Activated CD8-positive, alpha-beta memory T cell treated with anti-CD3 and anti-CD28 coated beads, Interleukin-2, amount 50 U/mL, for 4 hours (primary cell): ENCODE results near the gene EVI5L.

ENCODE experiments used
- DNase-seq: peaks from one replicate; pipeline ENCODE4 v3.0.0-alpha.2; 2020

The EVI5L gene

GRCh38 chr19:7862413-7862951, 32.5 kb downstream of the EVI5L start:
- peak; percentile 68 for DNase-seq

GRCh38 chr19:7863157-7863970, 33.3 kb downstream of the EVI5L start:
- no peak for DNase-seq

- DNase-seq: no peak
Measured at GRCh38 chr19:7863971-7864689, 34.1 kb downstream of the EVI5L start.

- no peak for DNase-seq
Measured at GRCh38 chr19:7864690-7865074, 34.7 kb downstream of the EVI5L start.

- DNase-seq: no peak
Measured at GRCh38 chr19:7865262-7865911, 35.4 kb downstream of the EVI5L start.

- no peak for DNase-seq
Measured at GRCh38 chr19:7866399-7867091, 36.5 kb downstream of the EVI5L start.

GRCh38 chr19:7867092-7867844, 37.2 kb downstream of the EVI5L start:
- DNase-seq: no peak

- DNase-seq: peak; percentile 43
Measured at GRCh38 chr19:7868326-7868670, 38.3 kb downstream of the EVI5L start.

GRCh38 chr19:7868671-7869452, 38.8 kb downstream of the EVI5L start:
- DNase-seq: peak; percentile 84

GRCh38 chr19:7869453-7869909, 39.5 kb downstream of the EVI5L start:
- DNase-seq: peak; percentile 81

GRCh38 chr19:7869910-7870511, 40.0 kb downstream of the EVI5L start:
- peak; percentile 58 for DNase-seq

GRCh38 chr19:7870571-7871436, 40.8 kb downstream of the EVI5L start:
- DNase-seq: no peak

- peak; percentile 70 for DNase-seq
Measured at GRCh38 chr19:7871437-7872305, 41.7 kb downstream of the EVI5L start.

GRCh38 chr19:7872306-7873204, 42.5 kb downstream of the EVI5L start:
- DNase-seq: no peak

- DNase-seq: no peak
Measured at GRCh38 chr19:7873304-7874075, 43.5 kb downstream of the EVI5L start.

- DNase-seq: no peak
Measured at GRCh38 chr19:7874076-7874896, 44.3 kb downstream of the EVI5L start, which contains the start of gene PRR36. TSS of gene PRR36 (minus strand) at chr19:7874390. CDS start at chr19:7873689, 701 bp downstream.
